SK-N-SH (cell line): ENCODE data around the gene GPR15LG. TPM values are rescaled to one million over a fixed set of nuclear protein-coding genes. Genes with fewer than 3 reads are reported as not detected.

ENCODE experiments used
- CTCF ChIA-PET: fragments of 300-600, 350-600 bp; formaldehyde crosslinking; extraction: SDS; loops from one replicate; lab custom pipeline; 2021; lab: Yijun Ruan, JAX
- POLR2A ChIA-PET: fragments of 350-600 bp; sonication (Branson Sonifier 250); formaldehyde crosslinking; extraction: SDS; loops from one replicate; lab custom pipeline; 2020; ENCODE audit warnings: antibody characterized with exemption, inconsistent platforms; lab: Yijun Ruan, JAX
- DNase-seq: peaks from one replicate; pipeline ENCODE4 v3.0.0; 2012
- H2AFZ ChIP-seq: fragments of 200-600 bp; sonication (generic); 2 replicates; pipeline ENCODE4 v1.8.1; 2016; ENCODE audit warnings: antibody characterized with exemption, mild to moderate bottlenecking, low read depth
- H3F3A ChIP-seq: fragments of 200-600 bp; sonication (generic); replicated peaks from 2 replicates; pipeline ENCODE3; 2016; ENCODE audit warnings: antibody characterized with exemption, mild to moderate bottlenecking; ENCODE audit not compliant: insufficient read depth
- H3K27ac ChIP-seq, 2 experiments: fragments of 200-500 bp in 1 of 2; fragments of 200-600 bp in 1 of 2; sonication (Bioruptor generic) in 1 of 2; sonication (generic), shearing (Covaris generic) in 1 of 2; 2 replicates each; pipeline versions ENCODE4 v1.5.1 to v1.6.1; 2014 to 2016; ENCODE audit warnings: low read depth in 2 of 2, inconsistent platforms in 1 of 2, low read length in 1 of 2, mild to moderate bottlenecking in 1 of 2, mixed read lengths in 1 of 2
- H3K27me3 ChIP-seq: fragments of 200-600 bp; sonication (generic), shearing (Covaris generic); 2 replicates; pipeline ENCODE4 v1.6.1; 2016; ENCODE audit warnings: mixed run types; ENCODE audit not compliant: insufficient read depth
- H3K36me3 ChIP-seq, 2 experiments: fragments of 200-500 bp in 1 of 2; fragments of 200-600 bp in 1 of 2; sonication (Bioruptor generic) in 1 of 2; sonication (generic) in 1 of 2; replicated peaks in 1 of 2; 2 replicates each; pipeline versions ENCODE3 to v1.5.1; 2014 to 2016; ENCODE audit warnings: low read length in 1 of 2, mild to moderate bottlenecking in 1 of 2; ENCODE audit not compliant: insufficient read depth in 2 of 2, control insufficient read depth in 1 of 2
- H3K4me1 ChIP-seq, 2 experiments: fragments of 200-500 bp in 1 of 2; fragments of 200-600 bp in 1 of 2; sonication (Bioruptor generic) in 1 of 2; sonication (generic), shearing (Covaris generic) in 1 of 2; 2 replicates each; pipeline versions ENCODE4 v1.5.1 to v1.6.1; 2014 to 2016; ENCODE audit warnings: low read depth in 1 of 2, low read length in 1 of 2, mixed run types in 1 of 2; ENCODE audit not compliant: insufficient read depth in 2 of 2, control insufficient read depth in 1 of 2
- H3K4me2 ChIP-seq: fragments of 200-600 bp; sonication (generic), shearing (Covaris generic); 2 replicates; pipeline ENCODE4 v1.6.1; 2017; ENCODE audit warnings: mixed run types
- H3K4me3 ChIP-seq, 2 experiments: fragments of 200-500 bp in 1 of 2; fragments of 200-600 bp in 1 of 2; sonication (Bioruptor generic) in 1 of 2; sonication (generic), shearing (Covaris generic) in 1 of 2; 2 replicates each; pipeline versions ENCODE4 v1.5.1 to v1.8.1; 2014 to 2016; ENCODE audit warnings: low read depth in 2 of 2, inconsistent platforms in 1 of 2, low read length in 1 of 2, mild to moderate bottlenecking in 1 of 2, mixed read lengths in 1 of 2, moderate library complexity in 1 of 2
- H3K79me2 ChIP-seq: fragments of 200-600 bp; sonication (generic); 2 replicates; pipeline ENCODE4 v1.8.1; 2017; ENCODE audit warnings: mild to moderate bottlenecking; ENCODE audit not compliant: insufficient read depth
- H3K9ac ChIP-seq: fragments of 200-600 bp; sonication (generic); 2 replicates; pipeline ENCODE4 v1.6.1; 2017; ENCODE audit warnings: mixed run types
- H3K9me2 ChIP-seq: fragments of 200-600 bp; sonication (generic); 2 replicates; pipeline ENCODE4 v1.6.1; 2017; ENCODE audit warnings: mixed run types
- H3K9me3 ChIP-seq: fragments of 200-600 bp; sonication (generic); 2 replicates; pipeline ENCODE4 v1.6.1; 2017; ENCODE audit warnings: mixed run types, mild to moderate bottlenecking, moderate library complexity
- H4K20me1 ChIP-seq: fragments of 200-600 bp; sonication (generic); 2 replicates; pipeline ENCODE4 v1.6.1; 2017; ENCODE audit warnings: mild to moderate bottlenecking, mixed run types; ENCODE audit not compliant: insufficient read depth
- EP300 ChIP-seq, 2 experiments: IDR thresholded peaks; 2 replicates each; pipeline versions ENCODE4 v1.4.0 to v1.6.1; 2012; ENCODE audit warnings: borderline replicate concordance in 1 of 2, low read depth in 1 of 2, low read length in 1 of 2
- EZH2phosphoT487 ChIP-seq: fragments of 200-600 bp; sonication (generic); IDR thresholded peaks from 2 replicates; pipeline ENCODE4 v1.6.1; 2017; ENCODE audit warnings: low read depth, mixed run types, mild to moderate bottlenecking, antibody characterized with exemption, moderate library complexity, borderline replicate concordance
- GATA2 ChIP-seq: sonication (generic); formaldehyde crosslinking; IDR thresholded peaks from 2 replicates; pipeline ENCODE4 v1.5.0; 2020; ENCODE audit warnings: mild to moderate bottlenecking, missing genetic modification reagents
- MXI1 ChIP-seq: IDR thresholded peaks from 2 replicates; pipeline ENCODE4 v1.6.1; 2012; ENCODE audit warnings: mild to moderate bottlenecking, low read depth, low read length, improper control_type of control experiment
- NRF1 ChIP-seq: IDR thresholded peaks from 2 replicates; pipeline ENCODE4 v1.6.1; 2012; ENCODE audit warnings: low read depth, mild to moderate bottlenecking, low read length
- POLR2AphosphoS5 ChIP-seq: IDR thresholded peaks from 2 replicates; pipeline ENCODE4 v1.6.1; 2012; ENCODE audit warnings: low read depth, low read length
- RCOR1 ChIP-seq: fragments of 150-350 bp; IDR thresholded peaks from 2 replicates; pipeline ENCODE4 v1.6.1; 2017; ENCODE audit warnings: antibody characterized with exemption, low read length
- RXRA ChIP-seq: IDR thresholded peaks from 2 replicates; pipeline ENCODE4 v1.4.0; 2012; ENCODE audit warnings: low read depth, mild to moderate bottlenecking, borderline replicate concordance
- TAF1 ChIP-seq: IDR thresholded peaks from 2 replicates; pipeline ENCODE4 v1.6.1; 2012; ENCODE audit warnings: low read depth, mild to moderate bottlenecking, low read length, moderate library complexity, borderline replicate concordance
- TCF12 ChIP-seq: IDR thresholded peaks from 2 replicates; pipeline ENCODE4 v1.4.0; 2012
- TEAD4 ChIP-seq: IDR thresholded peaks from 2 replicates; pipeline ENCODE4 v1.4.0; 2012; ENCODE audit warnings: mild to moderate bottlenecking, borderline replicate concordance; ENCODE audit not compliant: insufficient read depth
- WGBS: methylation state at CpG from one replicate; pipeline ENCODE4 v1.1.6; 2017; ENCODE audit warnings: low lambda C conversion rate; 5-methylcytosine and 5-hydroxymethylcytosine counted together
- polyA plus RNA-seq, 3 experiments: library from polyadenylated mRNA; depleted of rRNA; stranded (reverse); fragments of >200 nt; gene quantifications; 2 replicates each; pipeline ENCODE4 v1.2.3, GENCODE V29; 2012
- TF ChIP-seq, protein P1 (sequence below): IDR thresholded peaks from 2 replicates; pipeline ENCODE4 v1.4.0; 2012; ENCODE audit warnings: low read depth
- TF ChIP-seq, protein P2 (sequence below): IDR thresholded peaks from 2 replicates; pipeline ENCODE4; 2012
- TF ChIP-seq, protein P3 (sequence below): fragments of 150-350 bp; IDR thresholded peaks from 2 replicates; pipeline ENCODE4 v1.6.1; 2017; ENCODE audit warnings: antibody characterized with exemption, low read length, low read depth, borderline replicate concordance
- TF ChIP-seq, protein P4 (sequence below): fragments of 200-600 bp; sonication (generic); IDR thresholded peaks from 2 replicates; pipeline ENCODE4 v1.6.1; 2017; ENCODE audit warnings: antibody characterized with exemption, mild to moderate bottlenecking, moderate library complexity
- TF ChIP-seq, protein P5 (sequence below): IDR thresholded peaks from 2 replicates; pipeline ENCODE4 v1.4.0; 2012; ENCODE audit warnings: low read depth, borderline replicate concordance

GPR15LG gene
- polyA plus RNA-seq, 1 of the 3 experiments (the other 2 are of a cell fraction), result not detected

DNA sequence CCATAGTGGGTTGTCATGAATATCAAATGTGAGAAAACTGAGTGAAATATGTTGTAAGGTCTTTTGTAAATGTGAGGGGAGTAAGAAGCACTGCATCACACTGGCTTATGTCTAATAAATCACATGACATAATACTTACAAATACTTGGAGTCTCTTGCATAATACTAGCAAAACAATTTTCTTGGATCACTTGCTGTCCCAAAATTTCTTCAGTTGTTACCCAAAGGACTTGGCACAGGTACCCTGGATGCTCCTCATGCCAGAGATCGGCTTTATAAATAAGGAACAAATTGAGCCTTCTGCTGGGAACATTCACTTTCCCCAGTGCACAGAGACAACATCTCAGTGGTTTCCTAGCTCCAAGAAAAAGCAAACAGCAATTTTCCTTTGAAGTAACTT lies 56.8 kb downstream of the GPR15LG start:
- Histone ChIP-seq H4K20me1 (no peaks in the 10 kb centered on the region), H3K9me3 (no peaks in the 10 kb centered on the region), H2AFZ (no peak overlapping the region), H3K4me1 (no peaks in the 10 kb centered on the region; a peak in 1 of 4 replicates), H3K4me2 (no peak overlapping the region), H3K9ac (no peak overlapping the region), H3K4me3 (no peak overlapping the region), H3K36me3 (no peaks in the 10 kb centered on the region), H3K79me2 (no peaks in the 10 kb centered on the region), H3K27ac (no peak overlapping the region), H3K27me3 (no peaks in the 10 kb centered on the region), H3F3A (no peaks in the 10 kb centered on the region)
- no peak for DNase-seq
- CTCF ChIA-PET, result no interaction called here
- POLR2A ChIA-PET, result no interaction called here
- 10% methylated on average over 1 of the region's 1 CpG for WGBS
- no peak for TF ChIP-seq GATA2 (CRISPR knock-in tag)
- TF ChIP-seq EZH2phosphoT487, result no peak
- TF ChIP-seq, all 33 proteins: peak for 0
- H3K9me2 ChIP-seq, result no peaks in the 10 kb centered on the region

DNA sequence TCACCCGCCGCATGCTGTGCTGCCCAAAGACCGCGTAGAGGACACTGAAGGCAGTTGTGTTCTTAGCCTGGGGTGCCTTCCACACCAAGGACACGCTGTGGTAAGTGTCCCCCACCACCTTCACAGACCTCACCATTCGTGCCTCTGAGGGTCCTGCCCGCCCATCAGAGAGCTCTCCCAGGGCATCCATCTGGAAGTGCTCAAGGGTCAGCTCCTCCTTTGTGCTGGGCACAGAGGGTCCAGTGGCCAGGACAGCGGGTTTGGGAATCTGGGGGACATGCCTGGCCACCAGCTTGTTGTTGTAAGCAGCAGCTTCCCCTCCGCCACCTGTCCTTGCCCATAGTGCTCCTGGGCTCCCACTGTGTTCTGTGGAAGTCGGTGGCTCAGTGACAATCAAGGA lies 58.8 kb downstream of the GPR15LG start:
- Histone ChIP-seq H3K9ac (no peak overlapping the region), H3F3A (no peaks in the 10 kb centered on the region), H3K9me3 (no peaks in the 10 kb centered on the region), H3K36me3 (no peaks in the 10 kb centered on the region), H3K27me3 (no peaks in the 10 kb centered on the region), H2AFZ (no peak overlapping the region), H4K20me1 (no peaks in the 10 kb centered on the region), H3K79me2 (no peaks in the 10 kb centered on the region), H3K4me2 (no peak overlapping the region), H3K4me1 (no peaks in the 10 kb centered on the region; a peak in 1 of 4 replicates), H3K9me2 (no peaks in the 10 kb centered on the region), H3K27ac (no peak overlapping the region), H3K4me3 (no peak overlapping the region)
- WGBS, result 20% methylated on average over 1 of the region's 10 CpGs
- DNase-seq, result no peak
- TF ChIP-seq TCF12, result no peak
- TF ChIP-seq, protein P1, sequence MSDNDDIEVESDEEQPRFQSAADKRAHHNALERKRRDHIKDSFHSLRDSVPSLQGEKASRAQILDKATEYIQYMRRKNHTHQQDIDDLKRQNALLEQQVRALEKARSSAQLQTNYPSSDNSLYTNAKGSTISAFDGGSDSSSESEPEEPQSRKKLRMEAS, result no peak
- ChIA-PET CTCF (interaction anchor here (0.9 to 1.4 kb wide), 2 partner anchors 27 to 32 kb away, joined by 3 read pairs; no protein-coding TSS in a partner anchor), POLR2A (no interaction called here)

DNA sequence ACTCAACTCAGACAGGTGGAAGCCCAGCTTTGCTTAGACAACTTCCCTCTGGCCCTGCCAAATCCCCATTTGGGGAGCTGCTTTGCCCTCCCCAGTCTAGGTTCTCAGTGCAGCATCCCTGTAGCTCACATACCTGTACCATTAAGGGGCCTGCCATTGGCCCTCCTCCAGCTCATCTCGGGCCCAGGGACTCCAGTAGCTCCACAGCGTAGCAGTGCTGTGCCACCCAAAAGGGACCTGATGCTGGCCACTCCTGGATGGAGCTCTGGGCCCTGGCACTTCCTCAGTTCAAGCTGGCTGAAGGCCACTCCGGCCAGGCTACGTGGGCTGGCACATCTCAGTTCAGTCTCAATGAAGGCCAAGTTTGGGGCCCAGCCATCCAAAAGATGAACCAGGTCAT lies 60.3 kb downstream of the GPR15LG start:
- Histone ChIP-seq H3K79me2 (no peaks in the 10 kb centered on the region), H3K4me3 (no peak overlapping the region), H3K9me3 (no peaks in the 10 kb centered on the region), H3K27me3 (no peaks in the 10 kb centered on the region), H2AFZ (no peak overlapping the region), H4K20me1 (no peaks in the 10 kb centered on the region), H3K9ac (no peak overlapping the region), H3K4me2 (no peak overlapping the region), H3K9me2 (no peaks in the 10 kb centered on the region), H3F3A (no peaks in the 10 kb centered on the region), H3K36me3 (no peaks in the 10 kb centered on the region), H3K4me1 (no peaks in the 10 kb centered on the region), H3K27ac (no peak overlapping the region)
- no peak for DNase-seq
- CTCF ChIA-PET, result interaction anchor here (1.2 to 1.6 kb wide), 2 partner anchors 12 to 30 kb away, joined by 3 to 4 read pairs; no protein-coding TSS in a partner anchor
- POLR2A ChIA-PET, result interaction anchor here (0.7 to 0.8 kb wide), 2 partner anchors 19 to 24 kb away, joined by 3 read pairs; no protein-coding TSS in a partner anchor
- 25% methylated on average over 3 of the region's 4 CpGs for WGBS
- TF ChIP-seq TAF1 (no peak), EP300 (IDR thresholded peaks at IDR 0.05; ENCODE audit: borderline replicate concordance in 1 of 2, low read depth in 1 of 2, low read length in 1 of 2) (no peak), NRF1 (no peak), POLR2AphosphoS5 (no peak), MXI1 (no peak), RXRA (no peak), TEAD4 (no peak), TCF12 (no peak), RCOR1 (no peak)
- TF ChIP-seq, protein P2, sequence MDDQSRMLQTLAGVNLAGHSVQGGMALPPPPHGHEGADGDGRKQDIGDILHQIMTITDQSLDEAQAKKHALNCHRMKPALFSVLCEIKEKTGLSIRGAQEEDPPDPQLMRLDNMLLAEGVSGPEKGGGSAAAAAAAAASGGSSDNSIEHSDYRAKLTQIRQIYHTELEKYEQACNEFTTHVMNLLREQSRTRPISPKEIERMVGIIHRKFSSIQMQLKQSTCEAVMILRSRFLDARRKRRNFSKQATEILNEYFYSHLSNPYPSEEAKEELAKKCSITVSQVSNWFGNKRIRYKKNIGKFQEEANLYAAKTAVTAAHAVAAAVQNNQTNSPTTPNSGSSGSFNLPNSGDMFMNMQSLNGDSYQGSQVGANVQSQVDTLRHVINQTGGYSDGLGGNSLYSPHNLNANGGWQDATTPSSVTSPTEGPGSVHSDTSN, result no peak
- TF ChIP-seq, protein P3, sequence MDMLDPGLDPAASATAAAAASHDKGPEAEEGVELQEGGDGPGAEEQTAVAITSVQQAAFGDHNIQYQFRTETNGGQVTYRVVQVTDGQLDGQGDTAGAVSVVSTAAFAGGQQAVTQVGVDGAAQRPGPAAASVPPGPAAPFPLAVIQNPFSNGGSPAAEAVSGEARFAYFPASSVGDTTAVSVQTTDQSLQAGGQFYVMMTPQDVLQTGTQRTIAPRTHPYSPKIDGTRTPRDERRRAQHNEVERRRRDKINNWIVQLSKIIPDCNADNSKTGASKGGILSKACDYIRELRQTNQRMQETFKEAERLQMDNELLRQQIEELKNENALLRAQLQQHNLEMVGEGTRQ, result no peak
- TF ChIP-seq, protein P4, sequence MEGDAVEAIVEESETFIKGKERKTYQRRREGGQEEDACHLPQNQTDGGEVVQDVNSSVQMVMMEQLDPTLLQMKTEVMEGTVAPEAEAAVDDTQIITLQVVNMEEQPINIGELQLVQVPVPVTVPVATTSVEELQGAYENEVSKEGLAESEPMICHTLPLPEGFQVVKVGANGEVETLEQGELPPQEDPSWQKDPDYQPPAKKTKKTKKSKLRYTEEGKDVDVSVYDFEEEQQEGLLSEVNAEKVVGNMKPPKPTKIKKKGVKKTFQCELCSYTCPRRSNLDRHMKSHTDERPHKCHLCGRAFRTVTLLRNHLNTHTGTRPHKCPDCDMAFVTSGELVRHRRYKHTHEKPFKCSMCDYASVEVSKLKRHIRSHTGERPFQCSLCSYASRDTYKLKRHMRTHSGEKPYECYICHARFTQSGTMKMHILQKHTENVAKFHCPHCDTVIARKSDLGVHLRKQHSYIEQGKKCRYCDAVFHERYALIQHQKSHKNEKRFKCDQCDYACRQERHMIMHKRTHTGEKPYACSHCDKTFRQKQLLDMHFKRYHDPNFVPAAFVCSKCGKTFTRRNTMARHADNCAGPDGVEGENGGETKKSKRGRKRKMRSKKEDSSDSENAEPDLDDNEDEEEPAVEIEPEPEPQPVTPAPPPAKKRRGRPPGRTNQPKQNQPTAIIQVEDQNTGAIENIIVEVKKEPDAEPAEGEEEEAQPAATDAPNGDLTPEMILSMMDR, result no peak
- TF ChIP-seq, protein P5, sequence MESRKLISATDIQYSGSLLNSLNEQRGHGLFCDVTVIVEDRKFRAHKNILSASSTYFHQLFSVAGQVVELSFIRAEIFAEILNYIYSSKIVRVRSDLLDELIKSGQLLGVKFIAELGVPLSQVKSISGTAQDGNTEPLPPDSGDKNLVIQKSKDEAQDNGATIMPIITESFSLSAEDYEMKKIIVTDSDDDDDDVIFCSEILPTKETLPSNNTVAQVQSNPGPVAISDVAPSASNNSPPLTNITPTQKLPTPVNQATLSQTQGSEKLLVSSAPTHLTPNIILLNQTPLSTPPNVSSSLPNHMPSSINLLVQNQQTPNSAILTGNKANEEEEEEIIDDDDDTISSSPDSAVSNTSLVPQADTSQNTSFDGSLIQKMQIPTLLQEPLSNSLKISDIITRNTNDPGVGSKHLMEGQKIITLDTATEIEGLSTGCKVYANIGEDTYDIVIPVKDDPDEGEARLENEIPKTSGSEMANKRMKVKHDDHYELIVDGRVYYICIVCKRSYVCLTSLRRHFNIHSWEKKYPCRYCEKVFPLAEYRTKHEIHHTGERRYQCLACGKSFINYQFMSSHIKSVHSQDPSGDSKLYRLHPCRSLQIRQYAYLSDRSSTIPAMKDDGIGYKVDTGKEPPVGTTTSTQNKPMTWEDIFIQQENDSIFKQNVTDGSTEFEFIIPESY, result no peak
